ENCODE data around the gene ANP32B. TPM values are rescaled to one million over a fixed set of nuclear protein-coding genes. Genes with fewer than 3 reads are reported as not detected.

The ANP32B gene
- total RNA-seq, 2 experiments from 2014 or later = 32.1 to 389 TPM

DNA sequence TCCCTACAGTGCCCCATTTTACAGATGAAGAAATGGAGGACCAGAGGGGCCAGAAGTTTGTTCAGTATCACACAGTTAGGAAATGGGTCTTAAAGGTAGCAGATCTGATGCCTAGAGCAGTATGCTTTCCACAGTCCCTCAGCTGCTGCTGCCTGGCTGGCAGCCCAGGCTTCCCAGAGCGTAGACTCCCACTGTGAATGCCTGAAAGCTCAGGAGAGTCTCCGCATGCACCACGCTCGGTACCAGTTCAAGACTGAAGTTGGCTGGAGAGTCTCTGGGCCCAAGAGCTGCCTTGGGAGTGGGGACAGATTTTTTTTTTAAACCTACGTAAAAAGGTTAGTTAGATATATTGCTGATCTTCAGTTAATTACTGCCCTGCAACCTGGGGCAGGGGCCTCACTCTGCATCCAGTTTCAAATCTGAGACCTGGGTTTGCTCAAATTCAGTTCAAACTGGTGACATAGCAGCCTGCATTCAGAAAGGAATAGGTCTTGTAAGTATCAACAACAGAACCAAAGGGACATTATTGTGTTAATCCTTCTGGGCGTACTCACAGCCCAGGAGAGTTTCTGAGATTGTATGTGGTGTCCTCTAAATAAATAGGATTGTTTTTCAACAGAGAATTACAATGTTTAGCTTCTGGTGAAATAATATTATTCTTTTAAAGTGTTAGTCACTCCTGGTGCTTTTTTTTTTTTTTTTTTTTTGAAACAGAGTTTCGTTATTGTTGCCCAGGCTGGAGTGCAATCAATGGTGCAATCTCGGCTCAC lies 81.7 kb downstream of the ANP32B start:
- ChIA-PET POLR2A (interaction anchor here (0.6 to 1.0 kb wide), 5 partner anchors 9 to 155 kb away, joined by 3 to 6 read pairs (median 4); partner anchors contain the start of gene NANS), CTCF (ENCODE audit: unreplicated experiment) (no interaction called here)
- BruUV-seq (replicated peaks) = no TSS peak
- Histone ChIP-seq H3K27ac (ENCODE audit: low read depth, low read length, poor library complexity, severe bottlenecking) (no peak overlapping the region), H2AFZ (ENCODE audit: low read length) (no peak overlapping the region), H3K36me3 (ENCODE audit: insufficient read depth, low read length) (peaks cover 80% of the 10 kb centered on the region), H3K79me2 (ENCODE audit: insufficient read depth, low read depth, low read length) (no peaks in the 10 kb centered on the region), H3K9me3 (ENCODE audit: low read length) (no peaks in the 10 kb centered on the region), H3K4me1 (ENCODE audit: insufficient read depth, low read length, poor library complexity, severe bottlenecking) (no peaks in the 10 kb centered on the region), H3K9me2 (ENCODE audit: insufficient read depth, low read length) (no peaks in the 10 kb centered on the region), H3K4me3 (ENCODE audit: low read depth, low read length, poor library complexity, severe bottlenecking) (no peak overlapping the region), H3K4me2 (ENCODE audit: low read length) (no peak overlapping the region), H4K20me1 (ENCODE audit: insufficient read depth, low read length) (no peaks in the 10 kb centered on the region)
- TF ChIP-seq, protein P1, sequence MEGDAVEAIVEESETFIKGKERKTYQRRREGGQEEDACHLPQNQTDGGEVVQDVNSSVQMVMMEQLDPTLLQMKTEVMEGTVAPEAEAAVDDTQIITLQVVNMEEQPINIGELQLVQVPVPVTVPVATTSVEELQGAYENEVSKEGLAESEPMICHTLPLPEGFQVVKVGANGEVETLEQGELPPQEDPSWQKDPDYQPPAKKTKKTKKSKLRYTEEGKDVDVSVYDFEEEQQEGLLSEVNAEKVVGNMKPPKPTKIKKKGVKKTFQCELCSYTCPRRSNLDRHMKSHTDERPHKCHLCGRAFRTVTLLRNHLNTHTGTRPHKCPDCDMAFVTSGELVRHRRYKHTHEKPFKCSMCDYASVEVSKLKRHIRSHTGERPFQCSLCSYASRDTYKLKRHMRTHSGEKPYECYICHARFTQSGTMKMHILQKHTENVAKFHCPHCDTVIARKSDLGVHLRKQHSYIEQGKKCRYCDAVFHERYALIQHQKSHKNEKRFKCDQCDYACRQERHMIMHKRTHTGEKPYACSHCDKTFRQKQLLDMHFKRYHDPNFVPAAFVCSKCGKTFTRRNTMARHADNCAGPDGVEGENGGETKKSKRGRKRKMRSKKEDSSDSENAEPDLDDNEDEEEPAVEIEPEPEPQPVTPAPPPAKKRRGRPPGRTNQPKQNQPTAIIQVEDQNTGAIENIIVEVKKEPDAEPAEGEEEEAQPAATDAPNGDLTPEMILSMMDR (conservative IDR thresholded peaks at IDR 0.05; ENCODE audit: low read length) = no peak
- TF ChIP-seq EZH2phosphoT487 (IDR thresholded peaks at IDR 0.05; ENCODE audit: borderline replicate concordance, low read depth, low read length) = no peak
- DNase-seq (ENCODE audit: low spot score) = no peak
- intact Hi-C loops (cut with micrococcal nuclease; ENCODE audit: unreplicated experiment) = no loop called here

Small RNA genes within 50 kb of the gene (small RNA-seq; reads per million reads assigned to genes)
- not detected for gene RNU6-918P

Other genes starting within 250 kb of the ANP32B start
- not detected in 2 replicates for gene FOXE1, start 130.1 kb upstream of the ANP32B start, total RNA-seq (2014; rRNA removed; shearing (Covaris generic))
- gene FOXE1, start 130.1 kb upstream of the ANP32B start, total RNA-seq (2022) = not detected in 2 replicates
- gene TRMO, start 60.8 kb upstream of the ANP32B start, total RNA-seq (2014; rRNA removed; shearing (Covaris generic)) = 17.6 and 34.7 TPM in 2 replicates
- gene TRMO, start 60.8 kb upstream of the ANP32B start, total RNA-seq (2022) = 9.3 and 10.9 TPM in 2 replicates
- gene HEMGN, start 45.2 kb upstream of the ANP32B start, total RNA-seq (2014; rRNA removed; shearing (Covaris generic)) = 4.3 and 5.4 TPM in 2 replicates
- 3.3 and 3.8 TPM in 2 replicates for gene HEMGN, start 45.2 kb upstream of the ANP32B start, total RNA-seq (2022)
- 63.7 and 70.6 TPM in 2 replicates for gene NANS, start 73.4 kb downstream of the ANP32B start, total RNA-seq (2014; rRNA removed; shearing (Covaris generic))
- 50.4 and 56.9 TPM in 2 replicates for gene NANS, start 73.4 kb downstream of the ANP32B start, total RNA-seq (2022)
- gene TRIM14, start 135.9 kb downstream of the ANP32B start, total RNA-seq (2014; rRNA removed; shearing (Covaris generic)) = 18.4 and 21.4 TPM in 2 replicates
- gene TRIM14, start 135.9 kb downstream of the ANP32B start, total RNA-seq (2022) = 26.0 and 31.2 TPM in 2 replicates
- gene CORO2A, start 209.3 kb downstream of the ANP32B start, total RNA-seq (2014; rRNA removed; shearing (Covaris generic)) = 1.8 and 2.2 TPM in 2 replicates
- gene CORO2A, start 209.3 kb downstream of the ANP32B start, total RNA-seq (2022) = 3.2 and 3.9 TPM in 2 replicates

Measured in OCI-LY7 (cell line).